ENCODE data around the gene ZG16B. TPM values are rescaled to one million over a fixed set of nuclear protein-coding genes. Genes with fewer than 3 reads are reported as not detected.

The ZG16B gene
- total RNA-seq, 1 experiment from 2014 or later: 6.9 TPM

GRCh38 chr16:2836646-2837508 lies 6.8 kb downstream of the ZG16B start:
- intact Hi-C loops (cut with micrococcal nuclease): loop anchor here (2.0 to 5.0 kb wide), 2 partner anchors 68 to 70 kb away; no protein-coding TSS in a partner anchor
- no peaks in the 10 kb centered on the region for H3K36me3 Mint-ChIP-seq (ENCODE audit: insufficient read depth, unreplicated experiment)
- H3K4me3 Mint-ChIP-seq (ENCODE audit: unreplicated experiment): no peak overlapping the region
- ChIA-PET POLR2A (interaction anchor here (0.8 to 1.5 kb wide), 4 partner anchors 8 to 84 kb away, joined by 3 to 6 read pairs (median 4); no protein-coding TSS in a partner anchor), CTCF (interaction anchor here (0.7 kb wide), 1 partner anchor 40 kb away, joined by 3 read pairs; no protein-coding TSS in a partner anchor)
- H3K27me3 Mint-ChIP-seq (ENCODE audit: insufficient read depth, unreplicated experiment): no peaks in the 10 kb centered on the region
- H3K4me1 Mint-ChIP-seq (ENCODE audit: insufficient read depth, unreplicated experiment): peaks cover 31% of the 10 kb centered on the region
- peak overlapping the region; percentile 82 for H3K27ac Mint-ChIP-seq (ENCODE audit: low read depth, unreplicated experiment)
- BruUV-seq (replicated peaks): no TSS peak
- TF ChIP-seq CTCF (IDR thresholded peaks at IDR 0.05; ENCODE audit: unreplicated experiment): no peak
- no peak for DNase-seq (ENCODE audit: unreplicated experiment)
- H3K9me3 Mint-ChIP-seq (ENCODE audit: unreplicated experiment): no peaks in the 10 kb centered on the region

GRCh38 chr16:2838928-2839327 lies 8.8 kb downstream of the ZG16B start:
- BruUV-seq (replicated peaks): no TSS peak
- POLR2A ChIA-PET: interaction anchor here (0.8 to 1.7 kb wide), 2 partner anchors 28 to 61 kb away, joined by 3 to 4 read pairs; partner anchors contain the start of gene ELOB
- CTCF ChIA-PET: interaction anchor here (0.8 to 1.0 kb wide), 3 partner anchors 15 to 155 kb away, joined by 3 to 4 read pairs (median 4); no protein-coding TSS in a partner anchor
- H3K36me3 Mint-ChIP-seq (ENCODE audit: insufficient read depth, unreplicated experiment): no peaks in the 10 kb centered on the region
- H3K27ac Mint-ChIP-seq (ENCODE audit: low read depth, unreplicated experiment): no peak overlapping the region
- intact Hi-C loops (cut with micrococcal nuclease): loop anchor here (1.0 to 5.0 kb wide), 2 partner anchors 29 to 68 kb away; no protein-coding TSS in a partner anchor
- no peak overlapping the region for H3K4me3 Mint-ChIP-seq (ENCODE audit: unreplicated experiment)
- peaks cover 31% of the 10 kb centered on the region for H3K4me1 Mint-ChIP-seq (ENCODE audit: insufficient read depth, unreplicated experiment)
- peak; percentile 80 for TF ChIP-seq CTCF (IDR thresholded peaks at IDR 0.05; ENCODE audit: unreplicated experiment)
- H3K9me3 Mint-ChIP-seq (ENCODE audit: unreplicated experiment): no peaks in the 10 kb centered on the region
- peak; percentile 69 for DNase-seq (ENCODE audit: unreplicated experiment)
- H3K27me3 Mint-ChIP-seq (ENCODE audit: insufficient read depth, unreplicated experiment): no peaks in the 10 kb centered on the region

- no peak for TF ChIP-seq CTCF (IDR thresholded peaks at IDR 0.05; ENCODE audit: unreplicated experiment)
- Mint-ChIP-seq H3K4me1 (ENCODE audit: insufficient read depth, unreplicated experiment) (peaks cover 26% of the 10 kb centered on the region), H3K36me3 (ENCODE audit: insufficient read depth, unreplicated experiment) (no peaks in the 10 kb centered on the region), H3K27me3 (ENCODE audit: insufficient read depth, unreplicated experiment) (no peaks in the 10 kb centered on the region), H3K27ac (ENCODE audit: low read depth, unreplicated experiment) (no peak overlapping the region), H3K4me3 (ENCODE audit: unreplicated experiment) (no peak overlapping the region), H3K9me3 (ENCODE audit: unreplicated experiment) (no peaks in the 10 kb centered on the region)
- intact Hi-C loops (cut with micrococcal nuclease): loop anchor here (1.0 to 5.0 kb wide), 2 partner anchors 28 to 67 kb away; no protein-coding TSS in a partner anchor
- POLR2A ChIA-PET: interaction anchor here (0.8 to 1.7 kb wide), 2 partner anchors 29 to 62 kb away, joined by 3 to 4 read pairs; partner anchors contain the start of gene ELOB
- BruUV-seq (replicated peaks): no TSS peak
- CTCF ChIA-PET: interaction anchor here (0.7 to 1.0 kb wide), 3 partner anchors 15 to 64 kb away, joined by 3 to 4 read pairs (median 4); no protein-coding TSS in a partner anchor
- no peak for DNase-seq (ENCODE audit: unreplicated experiment)
These were observed 9.7 kb downstream of the ZG16B start for GRCh38 chr16:2839650-2840450.
